ENCODE measurements around the gene LRRC26. TPM values are rescaled to one million over a fixed set of nuclear protein-coding genes. Genes with fewer than 3 reads are reported as not detected.

The LRRC26 gene
- total RNA-seq, 1 donor from 2014 or later: not detected

- no peak overlapping the region for H3K27ac ChIP-seq
- intact Hi-C loops (cut with DNase I): no loop called here
- no peaks in the 10 kb centered on the region for H3K9me3 ChIP-seq
- H3K36me3 ChIP-seq: peaks cover 63% of the 10 kb centered on the region
- no peak for ATAC-seq
- no peak for DNase-seq
- H3K4me1 ChIP-seq: peaks cover 20% of the 10 kb centered on the region
- H3K27me3 ChIP-seq: no peaks in the 10 kb centered on the region
- no peak for TF ChIP-seq CTCF (IDR thresholded peaks at IDR 0.05)
- H3K4me3 ChIP-seq: no peak overlapping the region
These were observed 14.2 kb upstream of the LRRC26 start for GRCh38 chr9:137183980-137184595.

- DNase-seq (no peak), ATAC-seq (no peak)
- Histone ChIP-seq H3K27me3 (no peaks in the 10 kb centered on the region), H3K4me3 (no peak overlapping the region), H3K9me3 (no peaks in the 10 kb centered on the region), H3K36me3 (peaks cover 73% of the 10 kb centered on the region), H3K27ac (no peak overlapping the region), H3K4me1 (peaks cover 19% of the 10 kb centered on the region)
- intact Hi-C loops (cut with DNase I): no loop called here
- no peak for TF ChIP-seq CTCF (IDR thresholded peaks at IDR 0.05)
These were observed 13.0 kb upstream of the LRRC26 start for GRCh38 chr9:137182836-137183235.

GRCh38 chr9:137181680-137182079, 11.8 kb upstream of the LRRC26 start:
- ATAC-seq: no peak
- no peaks in the 10 kb centered on the region for H3K27me3 ChIP-seq
- no peak for DNase-seq
- intact Hi-C loops (cut with DNase I): no loop called here
- H3K9me3 ChIP-seq: no peaks in the 10 kb centered on the region
- H3K27ac ChIP-seq: no peak overlapping the region
- peaks cover 70% of the 10 kb centered on the region for H3K36me3 ChIP-seq
- no peak overlapping the region for H3K4me3 ChIP-seq
- TF ChIP-seq CTCF (IDR thresholded peaks at IDR 0.05): no peak
- peaks cover 8% of the 10 kb centered on the region for H3K4me1 ChIP-seq

- DNase-seq (no peak), ATAC-seq (no peak)
- H3K27ac ChIP-seq: no peak overlapping the region
- no peaks in the 10 kb centered on the region for H3K9me3 ChIP-seq
- TF ChIP-seq CTCF (IDR thresholded peaks at IDR 0.05): no peak
- intact Hi-C loops (cut with DNase I): no loop called here
- H3K36me3 ChIP-seq: peaks cover 62% of the 10 kb centered on the region
- H3K27me3 ChIP-seq: no peaks in the 10 kb centered on the region
- no peaks in the 10 kb centered on the region for H3K4me1 ChIP-seq
- no peak overlapping the region for H3K4me3 ChIP-seq
These were observed 10.6 kb upstream of the LRRC26 start for GRCh38 chr9:137180491-137180890.

- no peaks in the 10 kb centered on the region for H3K4me1 ChIP-seq
- no peak for DNase-seq
- no peak overlapping the region for H3K4me3 ChIP-seq
- no peak for ATAC-seq
- peaks cover 60% of the 10 kb centered on the region for H3K36me3 ChIP-seq
- no peaks in the 10 kb centered on the region for H3K27me3 ChIP-seq
- TF ChIP-seq CTCF (IDR thresholded peaks at IDR 0.05): no peak
- intact Hi-C loops (cut with DNase I): no loop called here
- no peak overlapping the region for H3K27ac ChIP-seq
- no peaks in the 10 kb centered on the region for H3K9me3 ChIP-seq
These were observed 9.9 kb upstream of the LRRC26 start for GRCh38 chr9:137179761-137180160.
